Activated CD4-positive, alpha-beta T cell treated with anti-CD3 and anti-CD28 coated beads, Interleukin-2, amount 10 ng/mL, durations not matched to agents 7 days and 5 days (primary cell): ENCODE data around the gene TTLL1. TPM values are rescaled to one million over a fixed set of nuclear protein-coding genes. Genes with fewer than 3 reads are reported as not detected.
A peak's percentile ranks its signal among the peaks of the same experiment; 100 is the strongest.

Experiments
- CTCF ChIA-PET: fragments of 350-600 bp; sonication (Branson Sonifier 250); formaldehyde crosslinking; loops from one replicate; lab custom pipeline; 2021; ENCODE audit warnings: antibody characterized with exemption; lab: Charles Lee
- POLR2A ChIA-PET: fragments of 350-600 bp; sonication (Branson Sonifier 250); formaldehyde crosslinking; loops from one replicate; lab custom pipeline; 2021; ENCODE audit warnings: antibody characterized with exemption; lab: Charles Lee
- DNase-seq: peaks from one replicate; pipeline ENCODE4 v3.0.0-alpha.2; 2020
- H3K27ac Mint-ChIP-seq: one replicate; pipeline ENCODE4 v1.8.0; 2021; ENCODE audit warnings: mild to moderate bottlenecking, moderate library complexity, mixed read lengths
- H3K27me3 Mint-ChIP-seq: one replicate; pipeline ENCODE4 v1.8.0; 2021; ENCODE audit warnings: mixed read lengths
- H3K36me3 Mint-ChIP-seq: one replicate; pipeline ENCODE4 v1.8.0; 2021; ENCODE audit warnings: low read depth, mixed read lengths
- H3K4me1 Mint-ChIP-seq: one replicate; pipeline ENCODE4 v1.8.0; 2021; ENCODE audit warnings: mixed read lengths
- H3K4me3 Mint-ChIP-seq: one replicate; pipeline ENCODE4 v1.8.0; 2021; ENCODE audit warnings: mild to moderate bottlenecking, moderate library complexity, mixed read lengths
- H3K9me3 Mint-ChIP-seq: one replicate; pipeline ENCODE4 v1.8.0; 2021; ENCODE audit warnings: mixed read lengths
- total RNA-seq, 2 experiments: library from RNA; stranded (reverse); gene quantifications; one replicate each; pipeline ENCODE4 v1.2.3, GENCODE V29; 2021

TTLL1 gene
- total RNA-seq, 2 experiments from 2014 or later = 9.0 to 9.3 TPM

DNA sequence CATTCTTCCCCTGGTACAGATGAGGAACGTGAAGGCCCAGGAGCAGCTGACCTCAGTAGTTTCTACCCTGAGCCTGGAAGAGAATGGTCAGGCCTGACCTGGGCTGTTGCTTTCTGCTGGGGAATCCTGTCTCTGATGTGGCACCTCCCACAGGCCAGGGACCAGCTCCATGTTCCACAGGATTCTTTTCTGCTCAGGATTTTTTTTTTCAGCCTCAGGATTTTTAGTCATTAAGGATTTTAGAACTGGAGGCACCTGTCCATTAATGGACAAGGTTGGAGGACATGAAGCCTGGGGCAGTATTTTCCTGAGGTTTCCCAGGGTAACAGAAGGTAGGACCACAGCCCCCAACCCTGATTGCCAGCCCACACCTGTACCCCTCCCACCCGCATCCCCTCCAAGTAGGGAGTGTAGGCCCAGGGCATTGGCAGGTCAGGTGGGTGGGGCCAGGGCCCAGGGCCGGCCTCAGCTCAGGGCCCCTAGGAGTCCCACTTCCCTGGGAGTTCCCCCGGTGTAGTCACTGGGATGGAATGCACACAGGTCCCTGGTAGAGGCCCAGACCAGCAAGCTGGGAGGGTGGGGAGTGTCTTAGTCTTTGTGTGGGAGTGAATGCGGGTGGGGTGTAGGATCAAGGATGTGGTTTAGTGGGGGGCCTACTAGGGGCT, 37.4 kb upstream of the TTLL1 start:
- Mint-ChIP-seq H3K4me1 (peaks cover 6% of the 10 kb centered on the region), H3K4me3 (no peak overlapping the region), H3K27me3 (no peaks in the 10 kb centered on the region), H3K9me3 (no peaks in the 10 kb centered on the region), H3K27ac (peak overlapping the region; percentile 68), H3K36me3 (no peaks in the 10 kb centered on the region)
- ChIA-PET CTCF (interaction anchor here (0.7 to 1.6 kb wide), 2 partner anchors 11 to 1186 kb away, joined by 3 to 4 read pairs; no protein-coding TSS in a partner anchor), POLR2A (no interaction called here)
- DNase-seq = no peak

GRCh38 chr22:43118953-43119458, 29.8 kb upstream of the TTLL1 start:
- ChIA-PET POLR2A (no interaction called here), CTCF (no interaction called here)
- H3K4me3 Mint-ChIP-seq = no peak overlapping the region
- no peaks in the 10 kb centered on the region for H3K27me3 Mint-ChIP-seq
- peaks cover 6% of the 10 kb centered on the region for H3K4me1 Mint-ChIP-seq
- DNase-seq = no peak
- no peaks in the 10 kb centered on the region for H3K36me3 Mint-ChIP-seq
- H3K9me3 Mint-ChIP-seq = no peaks in the 10 kb centered on the region
- no peak overlapping the region for H3K27ac Mint-ChIP-seq

GRCh38 chr22:43118024-43118849, 29.0 kb upstream of the TTLL1 start:
- POLR2A ChIA-PET = no interaction called here
- Mint-ChIP-seq H3K4me1 (peaks cover 6% of the 10 kb centered on the region), H3K27ac (no peak overlapping the region), H3K27me3 (peaks cover 4% of the 10 kb centered on the region), H3K9me3 (no peaks in the 10 kb centered on the region), H3K36me3 (no peaks in the 10 kb centered on the region), H3K4me3 (no peak overlapping the region)
- CTCF ChIA-PET = no interaction called here
- DNase-seq = no peak

DNA sequence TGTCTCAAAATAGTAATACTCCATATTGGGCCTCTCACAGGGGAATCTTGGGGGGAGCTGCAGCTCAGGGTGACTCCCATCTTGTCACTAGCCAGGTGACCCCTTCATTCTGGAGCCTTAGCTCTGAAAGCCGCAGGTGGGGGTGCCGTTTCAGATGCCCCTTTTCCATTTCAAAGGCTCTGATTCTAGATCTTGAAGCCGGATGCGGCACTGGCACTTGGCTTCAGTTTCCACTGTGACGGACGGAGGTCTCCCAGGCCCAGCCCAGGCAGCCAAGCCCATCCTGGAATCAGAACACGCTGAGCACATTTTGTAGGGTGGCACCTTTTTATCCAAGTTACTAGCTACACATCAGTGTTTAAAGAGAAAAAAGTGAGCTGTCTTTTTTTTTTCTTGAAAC, 27.7 kb upstream of the TTLL1 start:
- H3K36me3 Mint-ChIP-seq = no peaks in the 10 kb centered on the region
- ChIA-PET CTCF (interaction anchor here (0.6 kb wide), 1 partner anchor 1092 kb away, joined by 3 read pairs; no protein-coding TSS in a partner anchor), POLR2A (no interaction called here)
- H3K9me3 Mint-ChIP-seq = no peaks in the 10 kb centered on the region
- peaks cover 6% of the 10 kb centered on the region for H3K27me3 Mint-ChIP-seq
- DNase-seq = no peak
- peaks cover 6% of the 10 kb centered on the region for H3K4me1 Mint-ChIP-seq
- H3K27ac Mint-ChIP-seq = no peak overlapping the region
- H3K4me3 Mint-ChIP-seq = no peak overlapping the region

GRCh38 chr22:43114958-43115357, 25.8 kb upstream of the TTLL1 start:
- peaks cover 15% of the 10 kb centered on the region for H3K27me3 Mint-ChIP-seq
- H3K27ac Mint-ChIP-seq = no peak overlapping the region
- H3K4me3 Mint-ChIP-seq = no peak overlapping the region
- no peaks in the 10 kb centered on the region for H3K9me3 Mint-ChIP-seq
- no peak for DNase-seq
- ChIA-PET CTCF (no interaction called here), POLR2A (no interaction called here)
- H3K4me1 Mint-ChIP-seq = peaks cover 15% of the 10 kb centered on the region
- no peaks in the 10 kb centered on the region for H3K36me3 Mint-ChIP-seq

- ChIA-PET CTCF (no interaction called here), POLR2A (no interaction called here)
- H3K27ac Mint-ChIP-seq = no peak overlapping the region
- no peaks in the 10 kb centered on the region for H3K9me3 Mint-ChIP-seq
- peaks cover 24% of the 10 kb centered on the region for H3K27me3 Mint-ChIP-seq
- H3K4me1 Mint-ChIP-seq = peaks cover 9% of the 10 kb centered on the region
- no peak overlapping the region for H3K4me3 Mint-ChIP-seq
- no peaks in the 10 kb centered on the region for H3K36me3 Mint-ChIP-seq
- no peak for DNase-seq
Measured at GRCh38 chr22:43113526-43114251, 24.5 kb upstream of the TTLL1 start.

DNA sequence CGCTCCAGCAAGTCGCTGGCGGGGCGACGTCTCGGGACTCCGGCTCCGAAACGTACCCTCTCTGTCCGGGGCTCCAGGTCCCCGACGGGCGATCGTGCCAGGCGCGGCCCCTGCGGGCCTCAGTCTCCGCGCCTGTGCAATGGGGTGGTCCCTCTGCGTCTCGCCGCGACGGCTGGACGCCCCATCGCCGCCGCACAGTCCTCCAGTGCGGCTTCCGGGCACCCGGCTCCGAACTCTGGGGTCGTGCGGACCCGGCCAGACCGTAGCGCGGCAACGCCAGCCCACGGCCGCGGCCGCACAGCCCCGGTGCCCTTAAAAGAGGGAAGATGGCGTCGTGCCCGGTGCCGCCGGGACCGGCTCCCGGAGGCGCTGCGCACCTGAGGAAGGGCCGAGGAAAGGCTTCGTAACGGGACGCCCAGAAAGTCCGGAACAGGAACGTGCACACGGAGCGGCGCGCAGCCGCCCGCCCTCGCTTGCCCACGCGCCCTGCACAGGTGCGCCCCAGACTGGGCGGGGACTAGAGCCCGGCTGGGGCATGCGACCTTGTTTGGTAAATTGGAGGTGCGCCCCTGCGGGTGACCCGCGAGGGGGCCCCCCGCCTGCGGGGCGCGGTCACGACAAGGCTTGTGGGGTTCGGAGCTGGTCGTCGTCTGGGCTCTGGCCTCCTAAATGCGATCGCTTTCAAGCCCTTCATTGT, 21.9 kb upstream of the TTLL1 start:
- peak; percentile 45 for DNase-seq
- POLR2A ChIA-PET = no interaction called here
- peak overlapping the region; percentile 68 for H3K27ac Mint-ChIP-seq
- peak overlapping the region; percentile 64 for H3K4me3 Mint-ChIP-seq
- peaks cover 9% of the 10 kb centered on the region for H3K4me1 Mint-ChIP-seq
- no peaks in the 10 kb centered on the region for H3K36me3 Mint-ChIP-seq
- no peaks in the 10 kb centered on the region for H3K9me3 Mint-ChIP-seq
- H3K27me3 Mint-ChIP-seq = peaks cover 25% of the 10 kb centered on the region
- CTCF ChIA-PET = interaction anchor here (0.9 kb wide), 1 partner anchor 21 kb away, joined by 3 read pairs; no protein-coding TSS in a partner anchor

GRCh38 chr22:43110444-43110926, 21.3 kb upstream of the TTLL1 start, which contains the start of gene BIK:
TSS of gene BIK (plus strand) at chr22:43110750. CDS start at chr22:43124023, 13,273 bp downstream.
- peak within 1 kb of the TSS; percentile 68 for H3K27ac Mint-ChIP-seq
- CTCF ChIA-PET = interaction anchor here (0.7 to 0.9 kb wide), 2 partner anchors 9 to 20 kb away, joined by 3 read pairs; no protein-coding TSS in a partner anchor
- H3K27me3 Mint-ChIP-seq = peaks cover 25% of the 10 kb centered on the region
- POLR2A ChIA-PET = no interaction called here
- H3K4me1 Mint-ChIP-seq = peaks cover 9% of the 10 kb centered on the region
- peak within 1 kb of the TSS; percentile 68 for H3K4me3 Mint-ChIP-seq
- H3K9me3 Mint-ChIP-seq = no peaks in the 10 kb centered on the region
- peak; percentile 56 for DNase-seq
- H3K36me3 Mint-ChIP-seq = no peaks in the 10 kb centered on the region

GRCh38 chr22:43109921-43110443, 20.8 kb upstream of the TTLL1 start:
- Mint-ChIP-seq H3K36me3 (no peaks in the 10 kb centered on the region), H3K4me3 (peak overlapping the region; percentile 68), H3K27ac (no peak overlapping the region), H3K27me3 (peaks cover 25% of the 10 kb centered on the region), H3K9me3 (no peaks in the 10 kb centered on the region), H3K4me1 (peaks cover 9% of the 10 kb centered on the region)
- ChIA-PET POLR2A (no interaction called here), CTCF (interaction anchor here (0.7 to 0.9 kb wide), 2 partner anchors 8 to 20 kb away, joined by 3 read pairs; no protein-coding TSS in a partner anchor)
- no peak for DNase-seq

GRCh38 chr22:43109511-43109910, 20.3 kb upstream of the TTLL1 start:
- Mint-ChIP-seq H3K36me3 (no peaks in the 10 kb centered on the region), H3K27ac (no peak overlapping the region), H3K9me3 (no peaks in the 10 kb centered on the region), H3K27me3 (peaks cover 25% of the 10 kb centered on the region), H3K4me1 (peaks cover 9% of the 10 kb centered on the region), H3K4me3 (peak overlapping the region; percentile 33)
- ChIA-PET POLR2A (no interaction called here), CTCF (interaction anchor here (1.1 kb wide), 1 partner anchor 14 kb away, joined by 3 read pairs; no protein-coding TSS in a partner anchor)
- DNase-seq = no peak

GRCh38 chr22:43106302-43106701, 17.1 kb upstream of the TTLL1 start:
- DNase-seq = no peak
- Mint-ChIP-seq H3K27me3 (peaks cover 13% of the 10 kb centered on the region), H3K4me3 (no peak overlapping the region), H3K27ac (no peak overlapping the region), H3K36me3 (no peaks in the 10 kb centered on the region), H3K9me3 (no peaks in the 10 kb centered on the region), H3K4me1 (peaks cover 14% of the 10 kb centered on the region)
- POLR2A ChIA-PET = no interaction called here
- CTCF ChIA-PET = interaction anchor here (1.5 kb wide), 1 partner anchor 30 kb away, joined by 3 read pairs; no protein-coding TSS in a partner anchor
